Measurements from ENCODE around the gene PDCL2. TPM values are rescaled to one million over a fixed set of nuclear protein-coding genes. Genes with fewer than 3 reads are reported as not detected.
"Not testable (repeated sequence)": the region's sequence is repeated elsewhere in the genome, so short reads cannot be mapped to it uniquely, and the experiment has no call there.

Gene PDCL2
- total and polyA plus RNA-seq, 2 donors (not counting 1 experiment from before 2014, with no cell fraction given): not detected

GRCh38 chr4:55633903-55634302, 41.9 kb upstream of the PDCL2 start:
- CTCF ChIA-PET: no interaction called here
- ATAC-seq (ENCODE audit: low read depth): no peak
- Histone ChIP-seq H3K9ac (ENCODE audit: low read length) (no peak overlapping the region), H3K79me2 (ENCODE audit: control insufficient read depth, insufficient read depth, low read length) (no peaks in the 10 kb centered on the region), H3K4me3 (ENCODE audit: control extremely low read depth in 1 of 5, extremely low read depth in 1 of 5, insufficient read depth in 1 of 5, low read depth in 2 of 5, low read length in 4 of 5) (no peak overlapping the region), H3K27ac (ENCODE audit: low read length in 2 of 2) (no peak overlapping the region), H3K36me3 (replicated peaks in 1 of 2; ENCODE audit: control extremely low read depth in 1 of 2, control insufficient read depth in 1 of 2, extremely low read depth in 1 of 2, insufficient read depth in 2 of 2, low read length in 1 of 2) (no peaks in the 10 kb centered on the region), H2AFZ (ENCODE audit: insufficient read depth, low read depth, low read length, poor library complexity, severe bottlenecking) (no peak overlapping the region), H3K9me3 (ENCODE audit: control extremely low read depth in 1 of 3, control insufficient read depth in 2 of 3, insufficient read depth in 1 of 3, low read length in 2 of 3) (peaks cover 0 to 3% (median 0%) of the 10 kb centered on the region in 3 donors), H3K4me1 (ENCODE audit: control insufficient read depth in 2 of 2, insufficient read depth in 2 of 2, low read length in 2 of 2) (peaks cover 14 to 16% of the 10 kb centered on the region in 2 donors), H4K20me1 (ENCODE audit: control insufficient read depth, insufficient read depth, low read length, poor library complexity, severe bottlenecking) (no peaks in the 10 kb centered on the region), H3K4me2 (replicated peaks; ENCODE audit: low read depth, low read length, poor library complexity, severe bottlenecking) (no peak overlapping the region), H3K27me3 (replicated peaks in 1 of 4; ENCODE audit: control extremely low read depth in 1 of 4, control insufficient read depth in 3 of 4, insufficient read depth in 4 of 4, low read length in 3 of 4) (peaks cover 0 to 30% (median 22%) of the 10 kb centered on the region in 4 experiments)
- no peak overlapping the region for H3K27ac Mint-ChIP-seq
- peaks cover 15% of the 10 kb centered on the region for H3K4me1 Mint-ChIP-seq
- 82% methylated on average over 3 of the region's 6 CpGs for WGBS (ENCODE audit: insufficient coverage)
- peaks cover 53% of the 10 kb centered on the region for H3K27me3 Mint-ChIP-seq
- H3K9me3 Mint-ChIP-seq (ENCODE audit: insufficient read depth): no peaks in the 10 kb centered on the region
- DNase-seq: no peak
- no peak overlapping the region for H3K4me3 Mint-ChIP-seq
- POLR2A ChIA-PET: no interaction called here
- intact Hi-C loops (cut with micrococcal nuclease): no loop called here
- TF ChIP-seq EZH2 (IDR thresholded peaks at IDR 0.05; ENCODE audit: borderline replicate concordance, insufficient read depth, low read depth, low read length, poor library complexity, severe bottlenecking) (no peak), CTCF (IDR thresholded peaks at IDR 0.05) (no peak)

- Histone ChIP-seq H3K27ac (ENCODE audit: low read length in 2 of 2) (no peak overlapping the region), H3K27me3 (replicated peaks in 1 of 4; ENCODE audit: control extremely low read depth in 1 of 4, control insufficient read depth in 3 of 4, insufficient read depth in 4 of 4, low read length in 3 of 4) (no peaks in the 10 kb centered on the region), H3K4me3 (ENCODE audit: control extremely low read depth in 1 of 5, extremely low read depth in 1 of 5, insufficient read depth in 1 of 5, low read depth in 2 of 5, low read length in 4 of 5) (no peak overlapping the region), H3K79me2 (ENCODE audit: control insufficient read depth, insufficient read depth, low read length) (no peaks in the 10 kb centered on the region), H3K4me2 (replicated peaks; ENCODE audit: low read depth, low read length, poor library complexity, severe bottlenecking) (no peak overlapping the region), H4K20me1 (ENCODE audit: control insufficient read depth, insufficient read depth, low read length, poor library complexity, severe bottlenecking) (no peaks in the 10 kb centered on the region), H2AFZ (ENCODE audit: insufficient read depth, low read depth, low read length, poor library complexity, severe bottlenecking) (no peak overlapping the region), H3K4me1 (ENCODE audit: control insufficient read depth in 2 of 2, insufficient read depth in 2 of 2, low read length in 2 of 2) (no peaks in the 10 kb centered on the region), H3K9ac (ENCODE audit: low read length) (no peak overlapping the region), H3K36me3 (replicated peaks in 1 of 2; ENCODE audit: control extremely low read depth in 1 of 2, control insufficient read depth in 1 of 2, extremely low read depth in 1 of 2, insufficient read depth in 2 of 2, low read length in 1 of 2) (no peaks in the 10 kb centered on the region), H3K9me3 (ENCODE audit: control extremely low read depth in 1 of 3, control insufficient read depth in 2 of 3, insufficient read depth in 1 of 3, low read length in 2 of 3) (no peaks in the 10 kb centered on the region)
- Mint-ChIP-seq H3K4me3 (no peak overlapping the region), H3K4me1 (no peaks in the 10 kb centered on the region), H3K27me3 (peaks cover 7% of the 10 kb centered on the region), H3K27ac (no peak overlapping the region), H3K9me3 (ENCODE audit: insufficient read depth) (no peaks in the 10 kb centered on the region)
- ATAC-seq (ENCODE audit: low read depth) (no peak), DNase-seq (no peak)
- ChIA-PET CTCF (no interaction called here), POLR2A (no interaction called here)
- WGBS (ENCODE audit: insufficient coverage): 80% methylated on average over 1 of the region's 2 CpGs
- no peak for TF ChIP-seq EZH2 (IDR thresholded peaks at IDR 0.05; ENCODE audit: borderline replicate concordance, insufficient read depth, low read depth, low read length, poor library complexity, severe bottlenecking)
- TF ChIP-seq CTCF (IDR thresholded peaks at IDR 0.05): no peak
- intact Hi-C loops (cut with micrococcal nuclease): no loop called here
Observed at GRCh38 chr4:55625835-55626234, 33.8 kb upstream of the PDCL2 start.

- CTCF ChIA-PET; intact Hi-C loops (cut with micrococcal nuclease); H3K27me3 Mint-ChIP-seq; H3K4me1 ChIP-seq (ENCODE audit: control insufficient read depth in 2 of 2, insufficient read depth in 2 of 2, low read length in 2 of 2); H3K4me1 Mint-ChIP-seq; ATAC-seq (ENCODE audit: low read depth); H3K4me3 ChIP-seq (ENCODE audit: control extremely low read depth in 1 of 5, extremely low read depth in 1 of 5, insufficient read depth in 1 of 5, low read depth in 2 of 5, low read length in 4 of 5); POLR2A ChIA-PET; H2AFZ ChIP-seq (ENCODE audit: insufficient read depth, low read depth, low read length, poor library complexity, severe bottlenecking); H3K9ac ChIP-seq (ENCODE audit: low read length); H3K9me3 ChIP-seq (ENCODE audit: control extremely low read depth in 1 of 3, control insufficient read depth in 2 of 3, insufficient read depth in 1 of 3, low read length in 2 of 3); H3K79me2 ChIP-seq (ENCODE audit: control insufficient read depth, insufficient read depth, low read length); H4K20me1 ChIP-seq (ENCODE audit: control insufficient read depth, insufficient read depth, low read length, poor library complexity, severe bottlenecking); H3K27ac Mint-ChIP-seq; H3K4me2 ChIP-seq (replicated peaks; ENCODE audit: low read depth, low read length, poor library complexity, severe bottlenecking); H3K36me3 ChIP-seq (replicated peaks in 1 of 2; ENCODE audit: control extremely low read depth in 1 of 2, control insufficient read depth in 1 of 2, extremely low read depth in 1 of 2, insufficient read depth in 2 of 2, low read length in 1 of 2); DNase-seq; H3K4me3 Mint-ChIP-seq; H3K27me3 ChIP-seq (replicated peaks in 1 of 4; ENCODE audit: control extremely low read depth in 1 of 4, control insufficient read depth in 3 of 4, insufficient read depth in 4 of 4, low read length in 3 of 4); H3K9me3 Mint-ChIP-seq (ENCODE audit: insufficient read depth); H3K27ac ChIP-seq (ENCODE audit: low read length in 2 of 2): not testable (repeated sequence)
- no CpG with 5 or more reads among the region's 1 CpG for WGBS (ENCODE audit: insufficient coverage)
Observed at GRCh38 chr4:55624063-55624462, 32.0 kb upstream of the PDCL2 start.
